ENCODE measurements around the gene ZXDC. TPM values are rescaled to one million over a fixed set of nuclear protein-coding genes. Genes with fewer than 3 reads are reported as not detected.

ZXDC gene
- total RNA-seq, 1 donor from 2014 or later: 26.6 TPM

DNA sequence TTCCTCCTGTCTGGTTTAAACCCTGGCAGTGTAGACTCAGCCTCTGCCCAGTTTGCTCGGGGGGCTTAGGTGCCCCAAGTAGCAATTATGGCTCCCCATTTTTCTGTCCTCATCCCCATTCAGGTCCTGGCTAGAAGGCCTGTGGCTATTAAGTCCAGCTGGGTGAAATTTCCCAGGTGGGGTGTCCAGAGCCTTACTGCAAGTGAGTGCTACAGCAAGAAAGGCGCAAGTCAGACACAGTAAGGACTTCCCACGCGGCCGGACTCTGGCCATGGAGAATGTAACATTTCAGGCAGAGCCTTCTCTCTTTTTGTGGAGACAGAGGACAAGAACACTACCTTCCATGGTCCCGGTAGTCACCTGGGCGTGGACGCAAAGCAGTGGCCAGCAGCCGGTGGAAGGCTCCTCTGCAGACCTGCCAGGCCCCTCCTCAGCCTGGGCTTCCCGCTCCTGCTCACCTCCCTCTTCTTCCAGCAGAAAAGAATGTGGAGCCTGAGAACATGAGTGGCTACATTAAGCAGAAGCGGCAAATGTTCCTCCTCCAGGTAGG, 57.6 kb downstream of the ZXDC start:
- Mint-ChIP-seq H3K36me3 (ENCODE audit: low read depth) (no peaks in the 10 kb centered on the region), H3K4me1 (ENCODE audit: low read depth) (no peaks in the 10 kb centered on the region), H3K27me3 (ENCODE audit: low read depth) (peaks cover 6% of the 10 kb centered on the region), H3K9me3 (ENCODE audit: low read depth) (no peaks in the 10 kb centered on the region), H3K27ac (ENCODE audit: unreplicated experiment) (no peak overlapping the region), H3K4me3 (ENCODE audit: unreplicated experiment) (no peak overlapping the region)
- DNase-seq (ENCODE audit: low spot score): no peak
- TF ChIP-seq, protein P1, sequence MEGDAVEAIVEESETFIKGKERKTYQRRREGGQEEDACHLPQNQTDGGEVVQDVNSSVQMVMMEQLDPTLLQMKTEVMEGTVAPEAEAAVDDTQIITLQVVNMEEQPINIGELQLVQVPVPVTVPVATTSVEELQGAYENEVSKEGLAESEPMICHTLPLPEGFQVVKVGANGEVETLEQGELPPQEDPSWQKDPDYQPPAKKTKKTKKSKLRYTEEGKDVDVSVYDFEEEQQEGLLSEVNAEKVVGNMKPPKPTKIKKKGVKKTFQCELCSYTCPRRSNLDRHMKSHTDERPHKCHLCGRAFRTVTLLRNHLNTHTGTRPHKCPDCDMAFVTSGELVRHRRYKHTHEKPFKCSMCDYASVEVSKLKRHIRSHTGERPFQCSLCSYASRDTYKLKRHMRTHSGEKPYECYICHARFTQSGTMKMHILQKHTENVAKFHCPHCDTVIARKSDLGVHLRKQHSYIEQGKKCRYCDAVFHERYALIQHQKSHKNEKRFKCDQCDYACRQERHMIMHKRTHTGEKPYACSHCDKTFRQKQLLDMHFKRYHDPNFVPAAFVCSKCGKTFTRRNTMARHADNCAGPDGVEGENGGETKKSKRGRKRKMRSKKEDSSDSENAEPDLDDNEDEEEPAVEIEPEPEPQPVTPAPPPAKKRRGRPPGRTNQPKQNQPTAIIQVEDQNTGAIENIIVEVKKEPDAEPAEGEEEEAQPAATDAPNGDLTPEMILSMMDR (IDR thresholded peaks at IDR 0.05): no peak

- TF ChIP-seq, protein P1 (IDR thresholded peaks at IDR 0.05): no peak
- Mint-ChIP-seq H3K27ac (ENCODE audit: unreplicated experiment) (no peak overlapping the region), H3K4me3 (ENCODE audit: unreplicated experiment) (no peak overlapping the region), H3K36me3 (ENCODE audit: low read depth) (no peaks in the 10 kb centered on the region), H3K4me1 (ENCODE audit: low read depth) (no peaks in the 10 kb centered on the region), H3K27me3 (ENCODE audit: low read depth) (peaks cover 12% of the 10 kb centered on the region), H3K9me3 (ENCODE audit: low read depth) (no peaks in the 10 kb centered on the region)
- DNase-seq (ENCODE audit: low spot score): no peak
Observed at GRCh38 chr3:126417515-126417914, 58.2 kb downstream of the ZXDC start.

DNA sequence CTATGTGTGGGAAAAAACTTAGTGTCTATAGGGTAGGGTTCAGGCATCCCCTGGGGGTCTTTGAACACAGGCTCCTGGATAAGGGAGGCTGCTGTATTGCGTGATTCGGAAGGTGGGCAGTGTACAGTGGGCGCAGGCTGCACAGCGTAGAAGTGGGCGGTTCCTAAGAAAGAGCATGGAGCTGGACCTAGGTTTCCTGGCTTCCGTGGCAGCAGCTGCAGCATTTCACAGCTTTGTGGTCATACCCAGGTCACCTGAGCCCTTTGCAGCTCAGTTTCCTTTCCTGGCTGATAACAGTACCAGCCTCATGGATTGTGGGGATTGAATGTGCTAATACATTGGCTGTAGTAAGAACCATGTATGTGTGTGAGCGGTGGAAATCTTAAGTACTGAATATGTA, 58.7 kb downstream of the ZXDC start:
- H3K4me1 Mint-ChIP-seq (ENCODE audit: low read depth): no peaks in the 10 kb centered on the region
- no peaks in the 10 kb centered on the region for H3K9me3 Mint-ChIP-seq (ENCODE audit: low read depth)
- DNase-seq (ENCODE audit: low spot score): no peak
- TF ChIP-seq, protein P1 (IDR thresholded peaks at IDR 0.05): no peak
- H3K4me3 Mint-ChIP-seq (ENCODE audit: unreplicated experiment): no peak overlapping the region
- no peak overlapping the region for H3K27ac Mint-ChIP-seq (ENCODE audit: unreplicated experiment)
- H3K36me3 Mint-ChIP-seq (ENCODE audit: low read depth): no peaks in the 10 kb centered on the region
- peaks cover 16% of the 10 kb centered on the region for H3K27me3 Mint-ChIP-seq (ENCODE audit: low read depth)

- no peaks in the 10 kb centered on the region for H3K4me1 Mint-ChIP-seq (ENCODE audit: low read depth)
- no peak for DNase-seq (ENCODE audit: low spot score)
- H3K4me3 Mint-ChIP-seq (ENCODE audit: unreplicated experiment): no peak overlapping the region
- H3K27ac Mint-ChIP-seq (ENCODE audit: unreplicated experiment): no peak overlapping the region
- peaks cover 25% of the 10 kb centered on the region for H3K27me3 Mint-ChIP-seq (ENCODE audit: low read depth)
- H3K9me3 Mint-ChIP-seq (ENCODE audit: low read depth): no peaks in the 10 kb centered on the region
- TF ChIP-seq, protein P1 (IDR thresholded peaks at IDR 0.05): no peak
- H3K36me3 Mint-ChIP-seq (ENCODE audit: low read depth): no peaks in the 10 kb centered on the region
Observed at GRCh38 chr3:126415661-126416591, 59.8 kb downstream of the ZXDC start.

- Mint-ChIP-seq H3K27ac (ENCODE audit: unreplicated experiment) (no peak overlapping the region), H3K27me3 (ENCODE audit: low read depth) (peaks cover 33% of the 10 kb centered on the region), H3K4me1 (ENCODE audit: low read depth) (no peaks in the 10 kb centered on the region), H3K9me3 (ENCODE audit: low read depth) (no peaks in the 10 kb centered on the region), H3K4me3 (ENCODE audit: unreplicated experiment) (no peak overlapping the region), H3K36me3 (ENCODE audit: low read depth) (no peaks in the 10 kb centered on the region)
- DNase-seq (ENCODE audit: low spot score): no peak
- TF ChIP-seq, protein P1 (IDR thresholded peaks at IDR 0.05): no peak
Observed at GRCh38 chr3:126414961-126415660, 60.6 kb downstream of the ZXDC start.

Measured in chondrocyte (in vitro differentiated cells).